ENCODE measurements around the gene RPL11.

GRCh38 chr1:23742670-23743286 is 51.2 kb downstream of the RPL11 start:
- TF ChIP-seq ZNF384 (IDR thresholded peaks at IDR 0.05) = no peak
- TF ChIP-seq TARDBP (IDR thresholded peaks at IDR 0.05) = no peak
- TF ChIP-seq NFRKB (IDR thresholded peaks at IDR 0.05) = no peak
- no peak for TF ChIP-seq FOXK2 (IDR thresholded peaks at IDR 0.05)
- TF ChIP-seq CTBP1 (IDR thresholded peaks at IDR 0.05; ENCODE audit: borderline replicate concordance) = no peak
- no peak for TF ChIP-seq PKNOX1 (IDR thresholded peaks at IDR 0.05)
